Caco-2 (cell line): ENCODE measurements around the gene COL27A1. TPM values are rescaled to one million over a fixed set of nuclear protein-coding genes. Genes with fewer than 3 reads are reported as not detected.

Experiments used
- BruUV-seq: library from RNA; stranded (reverse); fragments of 400-500 nt; replicated peaks from 2 replicates; lab custom pipeline; 2021; lab: Mats Ljungman, UMichigan
- CTCF ChIA-PET: fragments of 300-600 bp; sonication (Branson Sonifier 250); formaldehyde crosslinking; loops from one replicate; lab custom pipeline; 2022; ENCODE audit warnings: antibody characterized with exemption; lab: Charles Lee
- POLR2A ChIA-PET: fragments of 300-600 bp; sonication (Branson Sonifier 250); formaldehyde crosslinking; loops from one replicate; lab custom pipeline; 2022; ENCODE audit warnings: antibody characterized with exemption; lab: Charles Lee
- DNase-seq, 2 experiments: peaks; one replicate each; pipeline versions ENCODE4 v3.0.0 to v3.0.0-alpha.2; 2020 to 2022
- H3K27me3 ChIP-seq: replicated peaks from 2 replicates; pipeline ENCODE4 v1.6.0; 2011; ENCODE audit warnings: low read length; ENCODE audit not compliant: control insufficient read depth, insufficient read depth
- H3K36me3 ChIP-seq: 2 replicates; pipeline ENCODE4 v1.5.1; 2011; ENCODE audit warnings: low read length; ENCODE audit not compliant: control insufficient read depth, insufficient read depth
- H3K4me1 ChIP-seq: fragments of 250-450 bp; sonication (Bioruptor Pico); 2 replicates; pipeline ENCODE4 v1.5.1; 2020; ENCODE audit warnings: mild to moderate bottlenecking
- H3K4me3 ChIP-seq: 2 replicates; pipeline ENCODE4 v1.5.1; 2011; ENCODE audit warnings: low read depth, mild to moderate bottlenecking, control low read depth, low read length
- H3K9me3 ChIP-seq: fragments of 250-450 bp; sonication (Bioruptor Pico); 2 replicates; pipeline ENCODE4 v1.5.1; 2020; ENCODE audit warnings: mild to moderate bottlenecking, moderate library complexity
- H3K27ac Mint-ChIP-seq: one replicate; pipeline ENCODE4 v1.8.0; 2022; ENCODE audit warnings: mixed read lengths; ENCODE audit not compliant: unreplicated experiment
- H3K27me3 Mint-ChIP-seq: one replicate; pipeline ENCODE4 v1.8.0; 2022; ENCODE audit warnings: mixed read lengths; ENCODE audit not compliant: insufficient read depth, unreplicated experiment
- H3K36me3 Mint-ChIP-seq: one replicate; pipeline ENCODE4 v1.8.0; 2022; ENCODE audit warnings: mild to moderate bottlenecking, mixed read lengths; ENCODE audit not compliant: insufficient read depth, unreplicated experiment
- H3K4me1 Mint-ChIP-seq: one replicate; pipeline ENCODE4 v1.8.0; 2022; ENCODE audit warnings: low read depth, mixed read lengths; ENCODE audit not compliant: unreplicated experiment
- H3K4me3 Mint-ChIP-seq: one replicate; pipeline ENCODE4 v1.8.0; 2022; ENCODE audit warnings: mild to moderate bottlenecking, moderate library complexity, mixed read lengths; ENCODE audit not compliant: unreplicated experiment
- H3K9me3 Mint-ChIP-seq: one replicate; pipeline ENCODE4 v1.8.0; 2022; ENCODE audit warnings: mixed read lengths; ENCODE audit not compliant: unreplicated experiment
- CTCF ChIP-seq, 2 experiments: fragments of 200-600 bp in 1 of 2; IDR thresholded peaks; 1 replicate in 1 of 2; 2 replicates in 1 of 2; pipeline versions ENCODE4 v1.5.1 to v1.8.0; 2011 to 2022; ENCODE audit warnings: antibody characterized with exemption in 1 of 2, control low read depth in 1 of 2, inconsistent platforms in 1 of 2, low read depth in 1 of 2, low read length in 1 of 2, mild to moderate bottlenecking in 1 of 2, moderate library complexity in 1 of 2; ENCODE audit not compliant: insufficient read depth in 1 of 2, severe bottlenecking in 1 of 2, unreplicated experiment in 1 of 2
- intact Hi-C: fragments of 100-400 bp; cut with micrococcal nuclease; formaldehyde crosslinking; loops from one replicate; pipeline ENCODE4 v1.10.0; 2022; ENCODE audit not compliant: unreplicated experiment
- total RNA-seq: library from RNA; stranded (reverse); gene quantifications from 2 replicates; pipeline ENCODE4 v1.2.3, GENCODE V29; 2022

COL27A1 gene
- total RNA-seq, 1 experiment from 2014 or later, result 31.1 TPM

- intact Hi-C loops, result no loop called here
- Mint-ChIP-seq H3K9me3 (peaks cover 10% of the 10 kb centered on the region), H3K27ac (no peak overlapping the region), H3K4me3 (no peak overlapping the region), H3K27me3 (no peaks in the 10 kb centered on the region), H3K36me3 (peaks cover 17% of the 10 kb centered on the region), H3K4me1 (no peaks in the 10 kb centered on the region)
- no TSS peak for BruUV-seq
- DNase-seq, result no peak
- peaks cover 2% of the 10 kb centered on the region for H3K9me3 ChIP-seq
- no peaks in the 10 kb centered on the region for H3K27me3 ChIP-seq
- H3K4me1 ChIP-seq, result no peaks in the 10 kb centered on the region
- no peak for TF ChIP-seq CTCF (IDR thresholded peaks at IDR 0.05; ENCODE audit: insufficient read depth in 1 of 2, low read depth in 1 of 2, low read length in 1 of 2, severe bottlenecking in 1 of 2, unreplicated experiment in 1 of 2)
- no peaks in the 10 kb centered on the region; the same call in 1 of the 2 replicates for H3K36me3 ChIP-seq
- POLR2A ChIA-PET, result no interaction called here
- no peak overlapping the region for H3K4me3 ChIP-seq
- CTCF ChIA-PET, result interaction anchor here (1.1 to 1.9 kb wide), 2 partner anchors 145 to 192 kb away, joined by 4 to 5 read pairs; no protein-coding TSS in a partner anchor
These were observed 144.2 kb downstream of the COL27A1 start for GRCh38 chr9:114299286-114300152.

GRCh38 chr9:114300153-114300845 is 145.0 kb downstream of the COL27A1 start:
- Histone ChIP-seq H3K27me3 (no peaks in the 10 kb centered on the region), H3K9me3 (no peaks in the 10 kb centered on the region), H3K4me3 (no peak overlapping the region), H3K4me1 (no peaks in the 10 kb centered on the region), H3K36me3 (no peaks in the 10 kb centered on the region; the same call in 1 of the 2 replicates)
- ChIA-PET CTCF (interaction anchor here (1.1 to 1.9 kb wide), 2 partner anchors 146 to 192 kb away, joined by 4 to 5 read pairs; no protein-coding TSS in a partner anchor), POLR2A (no interaction called here)
- BruUV-seq, result no TSS peak
- Mint-ChIP-seq H3K27ac (no peak overlapping the region), H3K4me3 (no peak overlapping the region), H3K9me3 (peaks cover 2% of the 10 kb centered on the region), H3K36me3 (peaks cover 17% of the 10 kb centered on the region), H3K4me1 (no peaks in the 10 kb centered on the region), H3K27me3 (no peaks in the 10 kb centered on the region)
- no peak for TF ChIP-seq CTCF (IDR thresholded peaks at IDR 0.05; ENCODE audit: insufficient read depth in 1 of 2, low read depth in 1 of 2, low read length in 1 of 2, severe bottlenecking in 1 of 2, unreplicated experiment in 1 of 2)
- intact Hi-C loops, result no loop called here
- no peak for DNase-seq
